Activated CD8-positive, alpha-beta memory T cell treated with anti-CD3 and anti-CD28 coated beads for 24 hours (primary cell): ENCODE data around the gene GRK6.
"Not testable (repeated sequence)": the region's sequence is repeated elsewhere in the genome, so short reads cannot be mapped to it uniquely, and the experiment has no call there.

Experiments used
- DNase-seq: peaks from one replicate; pipeline ENCODE4 v3.0.0-alpha.2; 2020

GRK6 gene

GRCh38 chr5:177399997-177400868, 26.2 kb upstream of the GRK6 start, which contains the start of gene PFN3:
PFN3 (minus strand) TSS chr5:177400661; CDS start chr5:177400576, 85 bp downstream.
- DNase-seq = no peak

- peak; percentile 83 for DNase-seq
Measured at GRCh38 chr5:177402271-177403043, 24.0 kb upstream of the GRK6 start.

DNA sequence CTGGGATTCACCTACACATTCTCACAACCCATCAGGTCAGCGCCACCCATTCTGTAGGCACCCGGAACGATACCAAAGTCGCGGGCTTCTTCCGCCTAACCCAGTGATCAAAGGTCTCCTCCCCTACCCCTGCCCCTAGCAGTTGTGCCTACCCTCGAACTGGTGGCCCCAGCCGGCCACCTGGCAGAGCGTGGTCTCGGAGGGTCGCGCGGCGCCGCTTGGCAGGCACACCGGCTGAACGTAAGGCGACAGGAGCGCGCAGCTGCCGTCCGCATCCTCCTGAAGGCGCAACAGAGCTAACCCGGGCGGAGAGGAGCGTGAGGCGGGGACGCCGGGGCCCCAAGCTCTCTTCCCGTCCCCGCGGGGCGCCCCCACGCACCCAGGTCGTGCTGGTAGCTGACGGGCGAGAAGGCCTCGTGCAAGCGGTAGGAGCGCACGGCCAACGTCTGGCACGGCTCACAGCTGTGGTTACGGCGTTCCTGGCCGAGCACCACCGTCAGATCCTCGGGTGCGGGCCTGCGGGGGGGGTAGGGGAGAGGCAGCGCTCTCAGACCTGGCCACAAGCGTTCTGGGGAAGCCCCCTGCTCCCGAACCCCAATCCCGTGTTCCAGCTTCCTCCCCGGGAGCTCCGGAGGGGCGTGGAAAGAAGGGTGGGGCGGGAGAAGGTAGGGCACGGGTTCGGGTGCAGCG, 23.2 kb upstream of the GRK6 start:
- no peak for DNase-seq

- DNase-seq = peak; percentile 91
Measured at GRCh38 chr5:177403792-177404640, 22.5 kb upstream of the GRK6 start.

GRCh38 chr5:177404641-177405179, 21.8 kb upstream of the GRK6 start:
- no peak for DNase-seq

GRCh38 chr5:177405312-177405711, 21.2 kb upstream of the GRK6 start:
- DNase-seq = no peak

DNA sequence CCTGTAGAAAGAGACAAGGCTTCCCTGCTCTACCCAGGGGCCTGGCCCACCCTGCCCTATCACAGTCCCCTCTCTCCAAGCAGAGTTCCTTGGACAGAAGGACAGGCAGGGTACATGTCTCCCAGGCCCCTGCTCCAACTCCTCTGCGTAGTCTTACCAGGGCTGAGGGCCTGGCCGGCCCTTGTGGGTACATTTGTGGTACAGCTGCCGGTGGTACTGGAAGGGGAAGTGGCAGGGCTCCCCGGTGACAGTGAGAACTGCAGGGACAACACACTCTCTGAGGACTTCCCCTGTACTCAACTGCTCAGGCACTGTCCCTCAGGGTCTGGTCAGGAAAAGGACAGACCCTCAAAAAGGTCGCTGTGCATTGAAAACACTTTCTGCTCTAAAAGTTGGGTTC, 20.7 kb upstream of the GRK6 start:
- DNase-seq = no peak

DNA sequence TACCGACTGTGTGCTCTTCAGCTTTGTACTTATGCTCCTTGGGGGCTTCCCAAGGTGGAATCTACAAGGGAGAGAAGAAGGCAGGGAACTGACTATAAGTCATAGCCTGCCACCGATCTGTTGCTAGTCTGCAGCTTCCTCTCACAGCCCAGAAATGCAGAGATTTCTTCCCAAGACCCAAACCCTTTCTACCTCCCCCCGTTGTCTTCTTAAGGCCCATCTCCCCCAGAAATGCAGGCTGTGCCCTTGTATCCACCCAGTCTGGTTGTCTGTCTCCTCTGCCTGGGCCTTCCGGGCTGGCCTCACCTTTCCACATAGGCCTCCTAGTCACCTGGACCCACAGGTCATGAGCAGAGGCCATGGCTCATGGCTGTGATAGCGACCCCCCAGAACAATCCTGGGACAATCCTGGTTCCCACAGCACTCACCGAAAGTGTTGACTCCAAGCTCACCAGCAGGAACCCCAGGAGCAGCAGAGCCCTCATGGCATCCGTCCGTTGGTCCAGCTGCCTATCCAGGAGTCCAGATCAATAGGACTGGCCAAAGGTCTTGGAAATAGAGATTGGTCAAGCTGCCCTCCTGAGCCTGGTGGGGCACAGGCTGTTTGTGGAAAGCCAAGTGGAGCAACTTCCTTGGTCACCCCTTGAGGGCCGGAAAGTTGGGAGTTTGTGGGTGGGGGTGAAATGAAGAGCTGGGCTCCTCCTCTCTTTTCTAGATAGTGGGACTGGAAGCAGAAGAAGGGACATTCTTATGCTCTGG, 17.3 kb upstream of the GRK6 start, which contains the start of gene F12:
Gene F12, minus strand, starts transcription at position 522 of the 759 bp plus-strand sequence. Its CDS starts 37 bp downstream, at position 485.
- no peak for DNase-seq

DNA sequence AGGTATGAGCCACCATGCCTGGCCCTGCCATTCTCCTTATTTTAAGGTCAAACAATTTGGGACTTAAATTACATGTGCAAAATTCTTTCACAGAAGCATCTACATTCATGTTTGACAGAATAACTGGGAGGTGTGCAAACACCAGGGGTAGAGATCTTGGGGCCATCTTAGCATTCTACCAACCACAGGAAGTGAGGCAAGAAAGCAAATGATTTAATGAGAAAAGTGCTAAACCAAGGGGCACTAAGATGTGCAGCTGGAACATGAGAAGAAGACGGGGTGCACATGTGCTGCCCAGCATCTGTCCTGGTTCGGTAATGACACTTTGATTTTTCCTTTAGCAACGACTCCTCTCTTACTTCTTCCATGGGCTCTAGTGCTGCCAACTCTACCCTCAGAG, 15.9 kb upstream of the GRK6 start:
- DNase-seq = no peak

DNA sequence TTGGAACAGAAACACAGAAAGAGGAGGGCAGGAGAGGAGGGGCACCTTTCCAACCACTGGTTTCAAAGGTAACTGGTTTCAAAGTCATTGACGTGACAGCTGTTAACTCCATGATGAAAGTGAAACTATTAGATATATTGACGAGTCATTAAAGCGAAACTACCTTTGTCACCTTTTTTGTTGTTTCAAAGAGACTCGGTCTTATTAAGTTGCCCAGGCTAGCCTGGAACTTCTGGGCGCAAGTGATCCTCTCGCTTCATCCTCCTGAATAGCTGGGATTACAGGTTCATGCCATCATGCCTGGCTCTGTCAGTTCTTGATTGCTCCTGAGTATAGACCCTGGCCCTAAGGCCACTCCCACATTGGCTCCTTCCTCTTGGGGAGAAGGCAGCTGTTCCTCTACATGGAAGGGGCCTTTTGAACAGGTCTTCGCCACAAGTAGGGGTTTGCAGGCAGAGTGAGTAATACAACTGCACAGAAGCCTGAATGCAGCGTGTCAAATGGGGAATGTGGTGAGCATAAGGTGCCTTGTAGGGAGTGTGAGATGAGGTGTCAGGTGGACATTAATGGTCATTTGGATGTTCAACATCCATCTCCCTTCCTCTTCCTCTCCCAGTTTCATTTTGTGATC, 13.8 kb upstream of the GRK6 start:
- no peak for DNase-seq

GRCh38 chr5:177414481-177414880, 12.0 kb upstream of the GRK6 start:
- no peak for DNase-seq

DNA sequence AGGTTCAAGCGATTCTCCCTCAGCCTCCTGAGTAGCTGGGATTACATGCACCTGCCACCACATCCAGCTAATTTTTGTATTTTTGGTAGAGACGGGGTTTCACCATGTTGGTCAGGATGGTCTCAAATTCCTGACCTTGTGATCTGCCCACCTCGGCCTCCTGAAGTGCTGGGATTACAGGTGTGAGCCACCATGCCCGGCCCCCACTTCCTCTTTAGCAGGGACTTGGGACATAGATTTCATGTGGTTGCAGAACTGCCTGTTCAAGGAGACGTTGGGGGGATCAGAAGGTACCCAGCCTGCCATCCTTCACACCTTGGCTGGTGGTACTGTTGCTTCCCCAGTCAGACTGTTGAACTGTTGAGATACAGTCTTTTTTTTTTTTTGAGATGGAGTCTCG, 9.4 kb upstream of the GRK6 start:
- not testable (repeated sequence) for DNase-seq

DNA sequence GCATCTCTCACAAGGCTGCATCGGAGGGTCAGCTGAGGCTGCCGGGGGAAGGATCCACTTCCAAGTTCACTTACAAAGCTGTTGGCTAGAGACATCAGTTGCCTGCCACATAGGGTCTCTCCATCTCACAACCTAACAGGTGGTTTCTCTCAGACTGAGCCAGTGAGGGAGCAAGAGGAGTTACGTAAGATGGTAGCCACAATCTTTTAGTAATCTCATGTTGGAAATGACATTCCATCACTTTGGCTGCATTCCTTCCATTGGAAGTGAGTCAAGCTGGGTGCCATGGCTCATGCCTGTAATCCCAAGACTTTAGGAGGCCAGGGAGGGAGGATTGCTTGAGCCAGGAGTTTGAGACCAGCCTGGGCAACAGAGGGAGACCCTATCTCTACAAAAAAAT, 7.4 kb upstream of the GRK6 start:
- no peak for DNase-seq

- not testable (repeated sequence) for DNase-seq
Measured at GRCh38 chr5:177420472-177420871, 6.0 kb upstream of the GRK6 start.

GRCh38 chr5:177421062-177421798, 5.2 kb upstream of the GRK6 start:
- DNase-seq = no peak

DNA sequence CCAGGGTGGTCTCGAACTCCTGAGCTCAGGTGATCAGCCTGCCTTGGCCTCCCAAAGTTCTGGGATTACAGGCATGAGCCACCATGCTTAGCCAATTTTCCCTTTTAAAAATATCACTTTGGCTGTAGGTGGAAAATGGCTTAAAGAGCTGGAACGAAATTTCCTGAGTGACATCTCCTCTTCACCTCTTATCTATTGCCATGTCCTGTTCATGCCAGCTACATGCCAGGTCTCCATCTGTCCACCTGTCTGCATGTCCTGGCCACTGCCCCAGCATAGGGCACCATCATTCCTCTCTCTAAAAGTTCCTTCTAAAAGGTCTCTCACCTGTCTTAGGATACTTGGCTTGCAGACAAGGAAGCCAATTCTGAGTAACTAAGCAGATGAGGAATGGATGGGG, 2.8 kb upstream of the GRK6 start:
- DNase-seq = no peak

DNA sequence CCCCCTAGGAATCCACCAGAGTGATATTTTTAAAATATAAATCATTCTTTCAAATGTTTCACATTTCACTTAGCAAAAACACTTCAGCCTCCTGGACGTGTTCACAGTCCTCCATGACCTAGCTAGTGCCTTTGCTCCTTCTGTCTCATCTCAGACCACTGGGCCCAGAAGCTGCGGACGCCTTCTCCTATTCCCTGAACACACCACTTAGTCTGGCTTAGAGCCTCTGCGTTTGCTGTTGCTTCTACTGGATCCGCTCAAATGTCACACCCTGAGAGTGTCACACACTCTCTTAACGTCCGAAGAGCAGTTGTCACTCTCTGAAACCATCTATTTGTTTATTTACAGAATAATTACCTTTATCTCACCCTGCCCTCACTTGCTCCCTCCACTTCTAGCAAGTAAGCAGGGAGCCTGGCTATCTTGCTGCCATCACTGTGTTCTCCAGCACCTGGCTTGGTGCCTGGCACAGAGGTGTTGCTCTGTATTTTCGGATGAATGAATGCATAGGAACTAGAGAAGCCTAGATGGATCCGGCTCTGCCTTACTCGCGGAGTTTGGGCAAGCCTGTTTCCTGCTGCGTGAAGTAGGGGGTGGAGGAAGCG, 1.2 kb upstream of the GRK6 start:
- DNase-seq = no peak

DNA sequence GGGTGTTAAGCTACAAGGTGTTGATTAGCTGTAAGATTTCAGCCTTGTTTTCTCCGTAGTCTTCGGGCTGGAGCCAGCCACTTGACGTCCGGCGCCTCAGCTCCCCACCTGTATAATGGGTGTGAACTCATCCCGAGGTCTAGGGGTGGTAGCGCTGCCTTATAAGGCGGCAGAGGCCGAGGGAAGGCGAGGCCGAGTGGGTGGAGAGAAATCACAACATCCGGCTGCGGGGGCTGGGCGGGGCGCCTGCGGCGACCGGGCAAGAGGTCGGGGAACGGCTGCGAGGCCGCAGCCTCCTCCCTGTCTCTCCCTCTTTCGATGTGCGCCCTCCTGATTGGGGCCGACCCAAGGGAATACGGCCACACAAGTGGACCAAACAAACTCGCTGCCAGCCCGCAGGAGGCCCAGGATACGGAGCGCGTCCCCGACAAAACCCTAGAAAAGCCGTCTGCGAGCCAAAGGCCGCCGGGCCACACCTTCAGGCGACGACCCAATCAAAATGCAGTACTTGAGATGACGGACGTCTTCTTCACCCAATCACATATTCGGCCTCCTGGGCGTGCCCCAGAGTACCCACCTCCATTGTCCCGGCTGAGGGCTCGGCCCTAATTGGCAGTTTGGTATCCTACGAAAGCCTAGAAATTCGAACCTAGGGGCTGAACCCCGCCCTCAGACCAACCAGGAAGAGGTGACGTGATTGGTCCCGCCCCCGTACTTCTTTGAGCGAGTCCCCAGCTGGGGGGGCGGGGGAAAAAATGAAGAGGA, 493 bp upstream of the GRK6 start:
- peak; percentile 97 for DNase-seq
